GM19395 (cell line): Measurements from ENCODE around the gene PHPT1.
"Not testable (repeated sequence)": the region's sequence is repeated elsewhere in the genome, so short reads cannot be mapped to it uniquely, and the experiment has no call there.

Experiments
- ATAC-seq: cut with Tn5 transposase; IDR thresholded peaks from one replicate; pipeline ENCODE4 v1.9.1; 2021; ENCODE audit warnings: mild to moderate bottlenecking, moderate library complexity; ENCODE audit not compliant: unreplicated experiment

The PHPT1 gene

DNA sequence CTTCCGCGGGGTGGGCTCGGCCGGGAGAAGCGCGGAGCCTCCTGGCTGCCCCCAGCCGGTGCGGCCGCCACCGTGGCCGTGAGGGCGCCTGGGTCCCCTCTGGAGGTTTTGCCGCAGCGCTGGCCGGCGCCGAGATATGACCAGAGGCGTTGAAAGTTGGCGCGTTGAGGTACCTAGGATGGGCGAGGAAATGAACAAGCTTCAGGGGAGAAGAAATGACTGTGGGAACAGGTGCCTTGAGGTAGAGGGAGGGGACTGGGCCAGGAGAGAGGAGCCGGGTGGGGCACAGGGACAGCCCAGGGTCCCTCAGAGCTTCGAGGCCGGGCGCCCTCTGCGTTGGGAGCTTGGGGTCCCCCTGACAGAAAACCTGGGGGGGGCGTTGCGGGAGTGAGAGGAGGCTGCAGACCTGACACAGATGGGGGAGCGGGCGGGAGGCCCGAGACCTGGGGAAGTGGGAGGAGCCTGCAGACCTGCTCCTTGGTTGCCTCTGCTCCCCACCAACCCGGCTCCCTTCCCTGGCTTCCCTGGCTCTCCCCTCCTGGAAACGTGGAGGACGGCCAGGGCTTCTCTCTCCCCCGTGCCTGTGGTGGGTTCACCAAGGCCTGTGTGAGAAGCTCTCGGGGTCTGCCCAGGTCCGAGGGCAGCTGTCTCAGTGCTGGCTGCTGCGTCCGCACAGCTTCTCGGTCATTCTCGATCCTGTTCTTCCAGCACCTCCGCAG, 27.2 kb upstream of the PHPT1 start:
- ATAC-seq: no peak

DNA sequence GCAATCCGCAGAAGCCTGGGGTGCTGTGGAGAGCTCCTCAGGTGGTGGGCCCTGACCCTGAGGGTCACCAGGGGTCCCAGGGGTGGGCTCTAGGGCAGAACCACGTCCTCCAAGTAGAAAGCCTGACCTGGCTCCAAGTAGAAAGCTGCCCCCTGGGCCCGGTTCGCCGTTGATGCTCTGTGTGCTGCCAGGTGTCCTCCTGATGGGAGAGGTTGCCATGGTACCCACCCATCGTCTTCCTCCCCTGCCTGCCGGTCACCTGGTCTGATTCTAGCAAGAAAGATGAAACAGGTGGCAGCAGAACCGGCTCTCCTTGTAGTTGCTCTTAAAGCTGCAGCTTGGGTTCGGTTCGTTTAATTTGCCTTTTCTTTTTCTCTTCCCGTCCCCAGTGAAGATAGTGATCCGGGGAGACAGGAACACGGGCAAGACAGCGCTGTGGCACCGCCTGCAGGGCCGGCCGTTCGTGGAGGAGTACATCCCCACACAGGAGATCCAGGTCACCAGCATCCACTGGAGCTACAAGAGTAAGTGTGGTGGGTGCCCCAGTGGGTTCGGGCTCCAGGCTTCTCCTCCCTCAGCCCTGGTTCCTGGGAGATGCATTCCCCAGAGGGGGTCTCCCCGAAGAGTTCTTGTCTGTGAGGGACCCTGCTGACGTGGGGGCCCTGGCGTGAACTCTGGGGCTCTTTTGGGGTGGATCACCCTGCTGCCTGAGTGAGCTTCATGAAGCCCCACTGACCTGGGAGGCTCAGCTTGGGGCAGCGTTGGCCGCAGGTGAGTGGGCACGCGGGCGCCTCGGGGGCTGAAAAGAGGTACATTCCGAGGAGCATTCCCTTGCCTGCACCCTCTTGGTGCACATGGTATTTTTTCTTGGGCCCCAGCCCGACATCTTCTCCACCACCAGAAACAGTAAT, 25.8 kb upstream of the PHPT1 start:
- no peak for ATAC-seq

DNA sequence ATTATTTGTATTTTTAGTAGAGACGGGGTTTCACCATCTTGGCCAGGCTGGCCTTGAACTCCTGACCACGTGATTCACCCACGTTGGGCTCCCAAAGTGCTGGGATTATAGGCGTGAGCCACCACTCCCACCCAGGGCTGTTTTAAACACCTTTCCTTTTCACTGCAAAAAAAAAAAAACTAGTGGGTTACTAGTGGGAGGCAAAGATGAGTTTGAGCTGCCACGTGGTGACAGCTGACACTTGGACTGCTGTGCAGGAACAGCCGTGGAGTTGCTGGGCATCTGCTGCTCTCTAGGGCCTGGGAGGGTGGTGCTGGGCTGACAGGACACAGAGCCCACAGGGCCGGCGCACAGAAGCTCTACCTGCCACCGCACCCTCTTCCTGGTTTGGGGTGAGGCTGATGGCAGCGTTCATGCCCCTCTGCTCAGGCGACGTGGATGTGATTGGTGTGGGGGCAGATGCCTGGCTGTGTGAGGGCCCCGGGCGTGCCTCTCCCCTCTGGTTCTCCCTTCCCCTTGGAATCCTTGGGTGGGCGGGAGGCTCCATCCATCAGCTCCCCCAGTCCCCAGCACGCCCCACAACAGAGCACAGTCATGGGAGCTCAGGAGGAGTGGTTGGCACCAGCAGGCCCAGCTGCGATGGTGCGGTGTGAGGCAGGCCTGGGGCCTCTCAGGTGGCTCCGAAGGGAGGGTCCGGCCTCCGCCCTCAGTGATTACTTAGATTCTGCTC, 24.5 kb upstream of the PHPT1 start:
- ATAC-seq: no peak

GRCh38 chr9:136825295-136826187, 23.7 kb upstream of the PHPT1 start:
- ATAC-seq: no peak

GRCh38 chr9:136826188-136826541, 23.0 kb upstream of the PHPT1 start:
- ATAC-seq: no peak

- no peak for ATAC-seq
Measured at GRCh38 chr9:136826703-136827582, 22.3 kb upstream of the PHPT1 start.

GRCh38 chr9:136827794-136828473, 21.3 kb upstream of the PHPT1 start:
- no peak for ATAC-seq

DNA sequence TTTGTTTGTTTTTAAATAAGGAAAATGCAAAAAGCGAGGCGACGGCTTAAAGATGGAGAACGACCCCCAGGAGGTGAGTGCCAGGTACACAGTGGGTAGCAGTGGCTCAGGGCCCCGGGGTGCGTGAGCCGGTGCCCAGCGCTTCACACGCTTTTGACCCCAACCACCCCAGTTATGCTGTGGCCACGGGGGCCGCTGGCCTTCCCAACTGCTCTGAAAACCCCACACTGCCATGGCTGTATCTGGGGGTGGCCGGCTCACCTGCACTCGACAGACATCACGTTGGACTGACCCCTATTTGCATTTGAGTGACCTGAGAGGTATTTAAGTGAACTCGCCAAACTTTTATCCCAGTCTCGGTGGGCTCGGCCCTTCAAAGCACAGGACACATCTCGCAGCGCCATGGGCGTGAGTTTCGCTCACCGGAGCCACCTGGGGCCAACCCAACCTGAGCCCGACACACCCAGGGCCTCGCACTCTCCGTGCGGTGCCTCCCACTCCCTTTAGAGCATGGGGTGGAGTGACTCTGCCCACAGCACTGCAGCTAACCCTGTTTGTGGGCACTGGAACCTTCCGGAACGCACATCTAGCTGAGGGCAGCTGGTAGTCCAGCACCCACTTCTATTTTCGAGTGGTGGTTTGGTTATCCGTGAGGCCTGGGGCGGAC, 20.6 kb upstream of the PHPT1 start:
- ATAC-seq: no peak

GRCh38 chr9:136829412-136829811, 19.8 kb upstream of the PHPT1 start:
- ATAC-seq: no peak

DNA sequence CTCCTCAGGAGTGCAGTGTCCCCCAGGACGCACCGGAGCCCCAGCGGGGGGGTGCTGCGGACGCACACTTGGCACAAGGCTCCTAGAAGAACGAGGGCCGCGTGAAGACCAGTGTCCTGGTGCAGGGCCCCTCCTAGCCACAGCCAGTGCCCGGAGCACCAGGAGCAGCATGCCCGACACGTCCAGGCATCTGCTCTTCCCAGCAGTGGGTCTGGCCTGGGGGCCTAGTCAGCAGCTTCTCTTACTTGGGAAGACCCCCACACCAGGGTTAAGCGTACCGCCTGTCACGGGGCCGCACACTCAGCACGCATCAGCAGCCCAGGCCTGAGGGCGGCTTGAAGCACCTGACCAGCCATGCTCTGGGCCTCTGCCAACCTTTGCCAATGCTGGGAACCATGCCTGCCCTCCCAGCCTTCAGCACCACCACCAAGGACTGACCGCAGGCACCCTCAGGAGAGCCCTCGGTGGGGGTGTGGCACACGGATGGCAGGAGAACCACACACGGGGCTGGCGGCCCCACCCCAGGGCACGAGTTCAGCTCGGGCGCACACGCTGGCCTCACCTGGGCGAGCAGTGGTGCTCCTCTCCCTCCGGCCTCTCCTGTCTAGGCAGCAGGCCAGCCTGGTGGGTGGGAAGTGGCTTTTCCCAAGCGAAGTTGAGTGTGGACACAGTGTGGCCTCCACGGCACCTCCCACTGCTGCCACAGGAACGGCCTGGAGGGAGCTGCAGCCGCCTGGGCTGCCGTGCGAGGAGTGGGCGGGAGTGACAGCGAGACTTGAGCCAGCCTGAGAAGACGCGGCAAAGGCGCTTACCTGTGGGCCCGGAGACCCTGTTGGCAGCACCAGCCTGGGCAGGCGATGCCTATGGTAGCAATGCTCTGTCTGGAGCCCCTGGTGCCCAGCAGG, 19.0 kb upstream of the PHPT1 start:
- ATAC-seq: no peak

GRCh38 chr9:136831002-136831719, 18.0 kb upstream of the PHPT1 start:
- no peak for ATAC-seq

GRCh38 chr9:136831720-136832104, 17.5 kb upstream of the PHPT1 start:
- no peak for ATAC-seq

- ATAC-seq: no peak
Measured at GRCh38 chr9:136832581-136832980, 16.6 kb upstream of the PHPT1 start.

- ATAC-seq: not testable (repeated sequence)
Measured at GRCh38 chr9:136833381-136834048, 15.7 kb upstream of the PHPT1 start.

- no peak for ATAC-seq
Measured at GRCh38 chr9:136835162-136835931, 13.9 kb upstream of the PHPT1 start.
